Natural killer cell treated with Interleukin-12 subunit alpha and Interleukin-12 subunit beta and Interleukin-15 and Interleukin-18, amount 100 ng/mL, for 72 hours (primary cell): Measurements from ENCODE around the gene KRT4. TPM values are rescaled to one million over a fixed set of nuclear protein-coding genes. Genes with fewer than 3 reads are reported as not detected.

Source experiments
- ATAC-seq, 2 donors: fragments of 150-1000 bp; cut with Tn5 transposase in 1 of 2; sonication (Bioruptor Pico), chemical (Tn5 transposase) in 1 of 2; 2 replicates each; pipeline ENCODE4 v1.10.0; 2021
- DNase-seq: peaks from one replicate; pipeline ENCODE4 v3.0.0; 2022; ENCODE audit warnings: low spot score
- H3K27ac Mint-ChIP-seq, 2 donors: 1 replicate in 1 of 2; 2 replicates in 1 of 2; pipeline ENCODE4 v1.8.0; 2022; ENCODE audit warnings: mixed read lengths in 2 of 2, mild to moderate bottlenecking in 1 of 2, moderate library complexity in 1 of 2
- H3K27me3 Mint-ChIP-seq, 2 donors: 1 replicate in 1 of 2; 2 replicates in 1 of 2; pipeline ENCODE4 v1.8.0; 2022; ENCODE audit warnings: mixed read lengths in 2 of 2
- H3K36me3 Mint-ChIP-seq: one replicate; pipeline ENCODE4 v1.8.0; 2022; ENCODE audit warnings: mixed read lengths
- H3K4me1 Mint-ChIP-seq, 2 donors: 1 replicate in 1 of 2; 2 replicates in 1 of 2; pipeline ENCODE4 v1.8.0; 2022; ENCODE audit warnings: low read depth in 2 of 2, mixed read lengths in 2 of 2, mild to moderate bottlenecking in 1 of 2
- H3K4me3 Mint-ChIP-seq: one replicate; pipeline ENCODE4 v1.8.0; 2022; ENCODE audit warnings: mixed read lengths
- H3K9me3 Mint-ChIP-seq: 2 replicates; pipeline ENCODE4 v1.8.0; 2022; ENCODE audit warnings: mixed read lengths
- total RNA-seq, 2 donors: library from RNA; stranded (reverse); gene quantifications; one replicate each; pipeline ENCODE4 v1.2.3, GENCODE V29; 2022

KRT4 gene
- total RNA-seq, 2 donors from 2014 or later = not detected

DNA sequence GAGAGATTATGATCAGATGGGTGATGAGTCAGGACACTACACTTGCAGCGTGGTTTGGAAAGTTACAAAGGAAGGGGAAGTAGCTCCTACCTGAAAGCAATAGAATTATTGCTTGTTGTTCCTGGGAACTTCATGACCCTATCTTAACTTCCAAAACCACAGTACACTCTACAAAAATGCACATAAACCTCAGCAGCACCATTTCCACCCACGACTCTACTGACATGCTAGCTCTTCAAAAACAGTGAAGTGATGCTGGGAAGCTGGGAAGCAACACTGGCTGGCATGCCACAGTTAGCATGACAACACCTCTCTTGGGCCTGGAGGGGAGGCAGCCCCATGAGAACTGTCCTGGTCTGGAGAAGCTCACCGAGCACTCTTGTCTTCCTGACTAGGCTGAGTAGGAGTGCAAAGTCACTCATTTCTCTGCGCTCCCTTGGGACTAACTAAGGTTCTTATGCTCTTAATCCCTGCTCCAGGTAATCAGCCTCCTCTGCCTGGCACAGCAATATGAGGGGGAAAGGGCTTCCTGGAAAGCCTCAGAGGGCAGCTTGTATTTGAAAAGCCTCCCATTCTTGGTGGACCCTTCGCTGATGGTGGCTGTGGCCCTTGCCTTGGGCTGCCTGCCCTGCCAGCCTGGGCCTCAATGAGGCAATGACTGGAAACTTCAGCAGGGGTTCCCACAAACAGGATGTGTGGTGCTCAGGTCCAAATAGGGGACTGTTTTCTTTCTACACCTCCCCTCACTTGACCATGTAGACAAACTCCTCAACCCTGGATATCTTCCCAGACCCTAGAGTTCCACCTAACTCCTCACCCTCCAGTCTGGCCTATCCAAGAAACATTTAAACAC, 19.2 kb downstream of the KRT4 start:
- H3K36me3 Mint-ChIP-seq = no peaks in the 10 kb centered on the region
- ATAC-seq = no peak

DNA sequence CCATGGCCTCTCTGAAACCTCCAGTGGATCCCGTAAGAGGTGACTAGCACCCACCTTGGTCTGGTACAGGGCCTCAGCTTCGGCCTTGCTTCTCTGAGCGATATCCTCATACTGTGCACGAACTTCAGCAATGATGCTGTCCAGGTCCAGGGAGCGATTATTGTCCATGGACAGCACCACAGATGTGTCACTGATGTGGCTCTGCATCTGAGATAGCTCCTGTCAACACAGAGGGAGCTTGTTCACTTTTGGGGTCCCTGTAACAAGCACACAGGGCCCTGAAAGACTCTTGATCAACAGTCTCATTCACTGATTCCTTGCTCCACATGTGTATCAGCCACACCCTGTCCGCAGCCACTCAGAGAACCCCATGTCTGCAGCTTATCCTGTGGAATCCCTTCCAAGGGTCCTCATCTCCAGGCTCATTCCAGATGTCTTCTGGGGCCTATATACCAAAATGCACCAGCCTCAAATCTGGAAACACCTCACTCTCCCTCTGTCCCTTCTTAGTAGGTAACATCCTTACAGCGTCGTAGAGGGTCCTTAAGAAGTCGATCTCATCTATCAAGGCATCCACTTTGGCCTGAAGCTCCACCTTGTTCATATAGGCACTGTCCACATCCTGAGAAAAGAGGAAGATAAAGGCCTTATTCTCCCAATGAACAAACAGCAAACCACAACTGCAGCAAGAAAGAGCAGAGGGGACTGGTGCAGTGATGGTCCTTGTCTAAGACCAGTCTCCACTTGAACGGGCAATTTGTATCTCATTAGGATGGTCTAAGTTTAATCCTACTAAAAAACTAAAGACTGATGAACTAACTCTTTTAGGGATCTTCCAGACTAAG, 21.5 kb downstream of the KRT4 start:
- Mint-ChIP-seq H3K27me3 (peaks cover 34 to 36% of the 10 kb centered on the region in 2 donors), H3K4me1 (peaks cover 0 to 23% of the 10 kb centered on the region in 2 donors), H3K27ac (no peak overlapping the region), H3K36me3 (no peaks in the 10 kb centered on the region), H3K4me3 (no peak overlapping the region), H3K9me3 (no peaks in the 10 kb centered on the region)
- DNase-seq = no peak
- no peak for ATAC-seq

More for the DNA sequence above, 19.2 kb downstream of the KRT4 start:
- no peak overlapping the region for H3K27ac Mint-ChIP-seq
- peaks cover 0 to 11% of the 10 kb centered on the region in 2 donors for H3K4me1 Mint-ChIP-seq
- no peak overlapping the region for H3K4me3 Mint-ChIP-seq
- H3K9me3 Mint-ChIP-seq = no peaks in the 10 kb centered on the region
- peaks cover 14 to 19% of the 10 kb centered on the region in 2 donors for H3K27me3 Mint-ChIP-seq
- DNase-seq = no peak

DNA sequence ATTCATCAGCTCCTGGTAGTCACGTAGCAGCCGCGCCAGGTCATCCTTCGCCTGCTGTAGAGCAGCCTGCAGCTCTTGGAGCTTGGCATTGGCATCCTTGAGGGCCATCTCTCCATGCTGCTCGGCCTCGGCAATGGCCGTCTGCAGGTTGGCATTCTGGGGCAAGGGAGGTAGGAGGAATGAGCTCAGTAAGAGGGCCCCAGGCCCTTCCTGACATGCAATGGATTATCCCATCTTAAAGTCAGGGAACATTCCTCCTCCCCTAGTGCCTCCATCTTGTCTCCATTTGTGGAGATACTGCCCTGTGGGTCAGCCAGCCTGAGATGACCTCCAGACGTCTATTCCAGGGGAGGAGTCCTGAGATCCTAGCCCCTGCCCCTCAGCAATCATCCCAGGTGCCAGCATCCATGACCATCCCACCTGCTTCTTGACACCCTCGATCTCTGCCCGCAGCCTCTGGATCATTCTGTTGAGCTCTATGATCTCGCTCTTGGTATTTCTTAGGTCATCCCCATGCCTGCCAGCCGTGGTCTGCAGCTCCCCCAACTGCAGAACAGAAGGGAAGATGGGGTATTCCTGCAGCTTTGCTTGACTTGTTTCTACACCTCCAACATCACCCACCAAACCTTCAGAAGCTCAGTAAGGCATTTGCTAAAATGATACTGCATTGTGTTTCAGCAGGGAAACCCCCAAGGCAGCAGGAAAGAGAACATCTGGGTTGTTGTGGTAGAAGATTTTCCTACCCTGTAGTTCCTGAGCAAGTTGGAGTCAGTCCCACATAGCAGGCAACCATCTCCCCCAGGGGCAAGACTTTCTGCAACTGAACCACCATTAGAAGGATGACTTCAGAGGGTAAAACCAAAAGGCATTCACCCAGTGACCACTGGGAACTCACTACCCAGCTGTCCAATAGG, 22.4 kb downstream of the KRT4 start:
- Mint-ChIP-seq H3K36me3 (no peaks in the 10 kb centered on the region), H3K27ac (no peak overlapping the region), H3K4me3 (no peak overlapping the region), H3K27me3 (peaks cover 34 to 36% of the 10 kb centered on the region in 2 donors), H3K9me3 (no peaks in the 10 kb centered on the region), H3K4me1 (peaks cover 0 to 23% of the 10 kb centered on the region in 2 donors)
- DNase-seq (no peak), ATAC-seq (no peak)

DNA sequence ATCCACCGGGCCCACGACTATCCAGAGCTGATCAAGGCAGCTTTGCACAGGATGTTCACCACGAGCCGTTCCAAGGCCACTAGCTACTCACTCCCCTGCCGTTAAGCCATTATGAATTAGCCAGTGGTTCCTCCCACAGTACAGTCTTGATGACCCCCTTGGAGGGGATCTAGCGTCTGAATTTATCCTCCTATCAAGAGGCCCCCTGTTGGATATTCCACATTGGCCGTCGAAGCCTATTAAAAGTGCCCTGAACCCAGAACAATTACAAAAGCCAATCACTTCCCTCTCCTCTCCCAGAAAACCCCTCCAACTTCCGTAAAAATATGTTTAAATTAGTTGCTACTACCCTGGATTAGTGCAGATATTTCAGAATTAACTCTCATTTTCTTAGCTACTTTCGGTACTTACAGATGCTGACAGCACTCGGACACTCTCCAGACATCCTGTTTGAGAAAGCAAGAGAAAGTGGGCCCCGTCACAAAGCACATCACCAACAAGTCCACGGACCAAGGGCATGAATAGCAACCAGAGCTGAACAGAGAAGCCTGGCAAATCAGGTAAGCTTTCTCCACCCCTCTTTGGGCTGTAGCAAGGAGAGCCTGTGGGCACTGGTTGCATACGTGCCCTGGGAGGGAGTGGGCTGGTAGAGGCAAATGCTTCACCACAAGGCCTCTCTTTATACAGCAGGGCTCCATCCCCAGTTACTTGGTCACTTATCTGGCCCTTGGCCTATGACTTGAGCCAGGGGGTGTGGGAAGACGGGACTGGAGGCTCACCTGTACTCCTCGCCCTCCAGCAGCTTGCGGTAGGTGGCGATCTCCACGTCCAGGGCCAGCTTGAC, 23.3 kb downstream of the KRT4 start:
- DNase-seq = no peak
- Mint-ChIP-seq H3K36me3 (no peaks in the 10 kb centered on the region), H3K4me3 (no peak overlapping the region), H3K27ac (no peak overlapping the region), H3K4me1 (peaks cover 0 to 23% of the 10 kb centered on the region in 2 donors), H3K9me3 (no peaks in the 10 kb centered on the region), H3K27me3 (peaks cover 36 to 37% of the 10 kb centered on the region in 2 donors)
- no peak for ATAC-seq

DNA sequence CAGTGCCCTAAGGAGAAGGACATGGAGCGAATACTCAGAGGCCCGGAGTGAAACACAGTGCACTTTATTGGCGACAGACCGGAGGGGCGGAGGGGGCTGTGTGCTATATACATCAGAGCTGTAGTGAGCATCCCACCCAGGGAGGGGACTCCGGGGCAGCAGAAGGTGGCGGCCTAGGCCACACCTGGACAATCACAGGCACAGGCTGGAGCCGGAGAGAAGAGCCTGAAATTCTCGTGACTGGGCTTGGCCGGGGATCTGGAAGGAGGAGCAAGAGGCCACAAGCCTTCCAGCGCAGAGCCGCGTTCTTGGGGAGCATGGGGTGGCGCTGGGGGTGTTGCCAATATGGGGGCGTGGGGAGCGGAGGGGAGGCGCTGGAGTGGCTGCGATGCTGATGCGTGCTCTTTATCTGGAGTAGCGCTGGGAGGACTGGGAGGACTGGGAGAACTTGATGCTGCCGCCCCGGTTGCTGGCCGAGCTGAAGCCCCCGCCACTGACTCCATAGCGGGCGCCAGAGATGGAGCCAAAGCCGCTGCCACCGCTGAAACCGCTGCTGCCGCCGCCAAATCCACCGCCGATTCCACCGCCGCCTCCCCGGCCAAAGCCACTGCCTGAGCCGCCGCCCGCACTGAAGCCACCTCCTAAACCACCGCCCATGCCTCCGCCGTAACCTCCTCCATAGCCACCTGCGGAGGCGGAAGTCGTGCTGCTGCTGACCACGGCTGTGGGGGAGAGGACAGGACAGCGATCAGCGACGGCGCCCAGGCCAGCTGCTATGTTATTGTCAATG, 24.1 kb downstream of the KRT4 start:
- Mint-ChIP-seq H3K36me3 (no peaks in the 10 kb centered on the region), H3K4me1 (peaks cover 0 to 23% of the 10 kb centered on the region in 2 donors), H3K27ac (no peak overlapping the region), H3K4me3 (no peak overlapping the region), H3K9me3 (no peaks in the 10 kb centered on the region), H3K27me3 (peaks cover 42 to 45% of the 10 kb centered on the region in 2 donors)
- ATAC-seq = peak in 1 of 2 donors; percentile 35
- no peak for DNase-seq

DNA sequence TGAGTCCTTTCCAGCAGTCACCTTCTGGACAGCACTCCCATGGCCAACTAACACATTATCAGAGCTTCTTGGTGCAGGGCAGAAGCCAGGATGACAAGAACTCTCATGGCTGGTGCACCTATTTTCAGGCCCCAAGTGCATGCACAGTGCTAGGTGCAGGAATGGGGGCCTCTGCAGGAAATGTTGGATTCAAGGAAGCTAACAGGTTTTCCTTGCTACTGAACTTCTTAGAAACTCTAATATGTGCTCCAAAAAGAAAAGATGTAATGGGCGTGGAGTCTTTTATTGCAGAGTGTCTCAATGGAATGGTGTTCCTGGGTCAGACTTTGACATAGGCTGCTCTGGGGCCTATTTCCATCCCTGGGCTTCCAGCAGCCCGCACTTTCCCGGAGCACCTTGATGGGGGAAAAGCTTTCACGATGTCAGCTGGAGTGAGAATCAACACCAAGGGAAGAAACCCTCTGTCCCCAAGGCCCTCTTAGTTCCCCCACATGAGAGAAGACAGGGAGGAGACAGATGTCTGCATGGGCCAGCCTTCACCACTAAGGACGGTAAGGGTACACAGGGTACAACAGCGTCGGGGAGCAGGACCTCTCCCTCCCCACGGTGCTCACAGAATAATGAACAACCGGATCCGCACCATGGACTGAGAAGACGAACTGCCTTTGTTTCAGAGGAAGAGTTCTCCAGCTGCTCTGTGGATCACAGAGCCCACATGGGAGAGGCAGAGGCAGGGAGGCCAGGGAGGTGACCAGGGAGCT, 24.9 kb downstream of the KRT4 start:
- Mint-ChIP-seq H3K4me3 (no peak overlapping the region), H3K27ac (no peak overlapping the region), H3K4me1 (peaks cover 0 to 23% of the 10 kb centered on the region in 2 donors), H3K27me3 (peaks cover 40 to 51% of the 10 kb centered on the region in 2 donors), H3K36me3 (no peaks in the 10 kb centered on the region), H3K9me3 (no peaks in the 10 kb centered on the region)
- DNase-seq = no peak
- no peak for ATAC-seq

DNA sequence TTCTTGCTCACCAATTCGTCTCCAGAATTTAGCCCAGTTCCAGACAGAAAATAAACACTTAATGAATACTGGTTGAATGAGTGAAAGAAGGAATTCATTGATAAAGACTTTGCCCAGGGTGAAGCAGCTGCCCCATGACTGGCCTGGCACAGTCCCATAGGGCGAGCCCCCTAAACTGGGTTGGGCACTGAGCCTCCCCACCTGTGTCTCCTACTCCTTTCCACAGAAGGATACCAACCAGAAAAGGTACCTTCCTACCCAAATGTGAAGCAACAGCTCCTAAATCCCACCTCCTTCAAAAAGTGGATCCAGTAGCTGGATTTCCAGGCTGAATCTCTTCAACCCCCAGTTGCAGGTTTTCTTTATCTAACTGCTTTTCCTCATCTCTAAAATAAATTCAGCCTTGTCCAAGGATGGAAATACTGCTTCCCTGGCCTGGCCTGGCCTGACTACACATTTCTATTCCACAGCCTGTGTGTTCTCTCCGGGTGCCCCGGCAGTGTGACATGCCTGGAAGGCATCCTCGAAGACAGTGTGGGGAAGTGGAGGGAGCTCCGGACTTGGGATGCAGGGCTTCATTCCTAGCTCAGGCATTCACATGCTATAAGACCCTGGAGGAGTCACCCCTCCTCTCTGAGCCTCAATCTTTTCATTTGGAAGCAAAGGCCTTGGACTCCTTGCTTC, 25.6 kb downstream of the KRT4 start:
- DNase-seq (no peak), ATAC-seq (no peak)
- Mint-ChIP-seq H3K27me3 (peaks cover 43 to 58% of the 10 kb centered on the region in 2 donors), H3K9me3 (no peaks in the 10 kb centered on the region), H3K4me3 (no peak overlapping the region), H3K4me1 (peaks cover 3 to 23% of the 10 kb centered on the region in 2 donors), H3K36me3 (no peaks in the 10 kb centered on the region), H3K27ac (no peak overlapping the region)

DNA sequence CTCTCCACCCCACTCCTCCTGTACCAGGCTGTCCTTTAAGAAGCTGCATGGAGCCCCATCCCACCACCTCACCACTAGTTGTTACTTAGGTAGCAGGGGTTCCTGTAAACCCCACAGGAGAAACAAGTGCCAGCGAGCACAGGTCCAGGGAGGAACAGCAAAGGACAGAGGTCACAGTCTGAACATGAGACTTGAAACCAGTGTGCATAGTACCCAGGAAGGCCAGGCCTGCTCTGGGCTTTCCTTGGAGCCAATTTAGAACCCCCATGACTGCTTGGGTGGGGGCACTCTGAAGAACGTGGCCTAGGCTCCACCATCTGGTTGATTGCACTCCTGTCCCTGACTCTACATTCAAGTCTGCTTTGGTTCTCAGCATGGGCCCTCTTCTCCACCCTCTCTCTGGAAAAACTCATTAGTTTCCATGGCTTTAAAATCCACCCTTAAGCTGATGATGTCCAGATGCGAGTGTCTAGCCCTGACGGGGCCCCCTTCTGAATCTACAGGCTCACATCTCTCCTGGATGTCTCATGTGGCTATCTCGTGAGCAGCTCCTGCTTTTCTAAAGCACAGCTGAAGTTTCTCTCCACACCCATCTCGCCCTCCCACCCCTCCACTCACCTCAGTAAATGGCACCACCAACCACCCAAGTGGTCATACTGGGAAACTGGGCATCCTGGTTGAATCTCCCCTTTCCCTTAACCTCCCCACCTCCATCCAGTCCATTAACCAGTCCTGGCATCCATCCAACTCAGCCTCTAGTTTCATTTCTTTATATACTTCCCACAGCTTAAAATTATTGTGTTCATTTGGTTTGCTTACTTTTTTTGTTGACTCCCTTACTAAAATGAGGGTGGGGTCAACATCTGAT, 26.4 kb downstream of the KRT4 start:
- Mint-ChIP-seq H3K27me3 (peaks cover 42 to 60% of the 10 kb centered on the region in 2 donors), H3K27ac (no peak overlapping the region)

DNA sequence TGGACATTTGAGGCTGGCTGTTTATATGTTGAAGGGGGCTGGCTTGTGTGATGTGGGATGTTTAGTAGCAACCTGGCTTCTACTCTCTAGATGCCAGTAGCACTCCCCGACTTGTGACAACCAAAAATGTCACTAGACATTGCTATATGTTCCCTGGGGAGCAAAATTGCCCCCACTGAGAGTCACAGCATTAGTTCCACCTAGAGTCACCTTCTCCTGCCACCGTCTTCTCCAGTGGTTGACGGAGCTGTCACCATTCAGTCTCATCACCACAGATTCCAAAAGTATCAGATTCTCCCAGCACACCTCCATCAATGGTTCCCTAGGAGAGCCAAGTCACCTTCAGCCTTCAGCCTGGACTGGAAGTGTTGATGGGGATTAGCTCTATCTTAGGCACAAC, 29.0 kb downstream of the KRT4 start:
- H3K27ac Mint-ChIP-seq = no peak overlapping the region
- H3K27me3 Mint-ChIP-seq = peaks cover 31 to 46% of the 10 kb centered on the region in 2 donors
- H3K9me3 Mint-ChIP-seq = no peaks in the 10 kb centered on the region
- DNase-seq = no peak
- H3K36me3 Mint-ChIP-seq = no peaks in the 10 kb centered on the region
- peaks cover 3 to 12% of the 10 kb centered on the region in 2 donors for H3K4me1 Mint-ChIP-seq
- no peak for ATAC-seq
- no peak overlapping the region for H3K4me3 Mint-ChIP-seq

More for the DNA sequence above, 26.4 kb downstream of the KRT4 start:
- Mint-ChIP-seq H3K9me3 (no peaks in the 10 kb centered on the region), H3K4me1 (peaks cover 3 to 23% of the 10 kb centered on the region in 2 donors), H3K36me3 (no peaks in the 10 kb centered on the region), H3K4me3 (no peak overlapping the region)
- DNase-seq = no peak
- no peak for ATAC-seq

DNA sequence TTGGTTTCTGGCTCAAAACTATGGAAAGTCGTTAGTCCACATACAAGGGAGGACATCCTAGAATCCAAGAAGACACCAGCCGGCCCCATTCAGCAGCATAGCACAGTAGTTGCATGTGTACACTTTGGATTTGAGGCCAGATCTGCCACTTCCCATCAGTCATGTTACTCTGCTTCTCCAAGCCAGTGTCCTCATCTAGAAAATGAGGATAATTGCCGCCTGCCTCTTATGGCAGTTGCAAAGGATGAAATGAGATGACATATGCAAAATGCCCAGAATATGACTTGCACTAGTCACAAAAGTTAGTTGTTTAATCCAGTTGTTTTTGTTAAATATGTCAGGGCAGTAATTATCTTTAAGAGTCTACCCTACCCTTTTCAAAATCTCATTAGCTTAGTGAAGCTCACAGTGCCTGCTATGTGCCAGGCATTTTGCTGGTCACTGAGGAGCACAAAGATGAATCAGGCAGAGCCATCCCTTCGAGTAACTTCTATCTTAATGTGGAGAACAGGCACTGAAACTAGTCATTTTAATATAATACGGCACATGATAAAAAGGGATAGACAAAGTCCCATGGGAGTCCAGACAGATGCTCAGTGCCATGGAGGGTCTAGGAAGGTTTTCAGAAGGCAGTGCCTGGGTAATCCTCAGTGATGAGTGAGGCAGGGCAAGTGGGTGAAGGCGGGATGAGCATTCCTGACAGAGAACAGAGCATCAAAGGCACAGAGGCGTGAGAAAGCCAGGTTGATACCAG, 30.2 kb downstream of the KRT4 start:
- DNase-seq (no peak), ATAC-seq (no peak)
- Mint-ChIP-seq H3K4me1 (peaks cover 3% of the 10 kb centered on the region in 2 donors), H3K27me3 (peaks cover 22 to 38% of the 10 kb centered on the region in 2 donors), H3K4me3 (no peak overlapping the region), H3K27ac (no peak overlapping the region), H3K9me3 (no peaks in the 10 kb centered on the region), H3K36me3 (no peaks in the 10 kb centered on the region)
